Fibroblast of villous mesenchyme (primary cell): ENCODE data around the gene NBR1. TPM values are rescaled to one million over a fixed set of nuclear protein-coding genes. Genes with fewer than 3 reads are reported as not detected.
"Not testable (repeated sequence)": the region's sequence is repeated elsewhere in the genome, so short reads cannot be mapped to it uniquely, and the experiment has no call there.

ENCODE experiments used
- DNase-seq: peaks from one replicate; pipeline ENCODE4 v3.0.0-alpha.2; 2010; ENCODE audit warnings: low read depth
- H3K4me3 ChIP-seq: 2 replicates; pipeline ENCODE4 v1.5.1; 2011; ENCODE audit warnings: low read depth, mild to moderate bottlenecking, low read length
- small RNA-seq: library from RNA; depleted of rRNA; stranded (forward); fragments of <200 nt; gene quantifications from one replicate; pipeline ENCODE3, GENCODE V24; 2012
- total RNA-seq: library from RNA; depleted of rRNA; stranded (reverse); fragments of >200 nt; gene quantifications from 2 replicates; pipeline ENCODE4 v1.2.3, GENCODE V29; 2012

The NBR1 gene
- total RNA-seq, 1 donor, result 135 TPM

GRCh38 chr17:43239597-43239996 lies 68.6 kb downstream of the NBR1 start:
- DNase-seq, H3K4me3 ChIP-seq: not testable (repeated sequence)

- not testable (repeated sequence) for DNase-seq, H3K4me3 ChIP-seq
Observed at GRCh38 chr17:43240596-43241352, 69.8 kb downstream of the NBR1 start.

DNA sequence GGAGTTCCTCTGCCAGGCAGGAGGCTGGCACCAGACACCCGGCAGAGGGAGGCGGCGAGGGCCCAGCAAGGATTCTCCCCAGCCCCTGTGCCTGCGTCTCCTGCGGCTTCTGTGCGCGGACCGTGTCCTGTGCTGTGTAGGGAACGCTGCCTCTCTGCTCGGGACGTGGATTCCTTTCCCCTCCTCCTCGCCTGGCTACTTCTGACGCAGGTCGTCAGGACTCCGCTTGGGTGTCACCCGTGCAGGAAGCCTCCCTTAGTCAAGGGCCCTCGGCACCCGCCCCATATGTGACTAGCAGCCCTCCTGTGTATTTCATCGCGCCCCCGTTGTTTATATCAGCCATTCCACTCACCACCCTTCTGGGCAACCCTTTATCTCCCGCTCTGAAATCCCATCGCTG lies 75.4 kb downstream of the NBR1 start:
- not testable (repeated sequence) for H3K4me3 ChIP-seq, DNase-seq

Small RNA genes lying within 50 kb of the gene (small RNA-seq; reads per million reads assigned to genes)
- gene AC060780.2, result not detected
- not detected for gene AC060780.3
- not detected for gene AC135721.1
- gene RF00004, result not detected
- not detected for gene RNU2-1

Other genes starting within 250 kb of the NBR1 start
- 16.0 and 16.8 TPM in 2 replicates for gene AARSD1, start 206.8 kb upstream of the NBR1 start, total RNA-seq
- 1.3 TPM in 2 replicates for gene PTGES3L, start 191.1 kb upstream of the NBR1 start, total RNA-seq
- gene RUNDC1, start 190.6 kb upstream of the NBR1 start, total RNA-seq, result 9.3 and 11.2 TPM in 2 replicates
- 1,005 and 1,254 TPM in 2 replicates for gene RPL27, start 172.8 kb upstream of the NBR1 start, total RNA-seq
- gene IFI35, start 164.4 kb upstream of the NBR1 start, total RNA-seq, result 31.5 and 34.5 TPM in 2 replicates
- gene VAT1, start 148.8 kb upstream of the NBR1 start, total RNA-seq, result 207 and 320 TPM in 2 replicates
- 0.97 and 1.3 TPM in 2 replicates for gene RND2, start 146.0 kb upstream of the NBR1 start, total RNA-seq
- gene BRCA1, start 45.9 kb upstream of the NBR1 start, total RNA-seq, result 11.9 and 16.8 TPM in 2 replicates
- gene TMEM106A, start 40.7 kb downstream of the NBR1 start, total RNA-seq, result 11.0 and 11.7 TPM in 2 replicates
- not detected in 2 replicates for gene CCDC200, start 57.4 kb downstream of the NBR1 start, total RNA-seq
- gene RNU2-1, start 62.8 kb downstream of the NBR1 start, total RNA-seq, result not detected in 2 replicates
- 15.1 and 20.0 TPM in 2 replicates for gene ARL4D, start 227.8 kb downstream of the NBR1 start, total RNA-seq